GM18517 (cell line): ENCODE results near the gene MESP2.

Experiments used
- ATAC-seq: cut with Tn5 transposase; IDR thresholded peaks from one replicate; pipeline ENCODE4 v1.9.1; 2021; ENCODE audit warnings: mild to moderate bottlenecking, moderate library complexity; ENCODE audit not compliant: unreplicated experiment

MESP2 gene

DNA sequence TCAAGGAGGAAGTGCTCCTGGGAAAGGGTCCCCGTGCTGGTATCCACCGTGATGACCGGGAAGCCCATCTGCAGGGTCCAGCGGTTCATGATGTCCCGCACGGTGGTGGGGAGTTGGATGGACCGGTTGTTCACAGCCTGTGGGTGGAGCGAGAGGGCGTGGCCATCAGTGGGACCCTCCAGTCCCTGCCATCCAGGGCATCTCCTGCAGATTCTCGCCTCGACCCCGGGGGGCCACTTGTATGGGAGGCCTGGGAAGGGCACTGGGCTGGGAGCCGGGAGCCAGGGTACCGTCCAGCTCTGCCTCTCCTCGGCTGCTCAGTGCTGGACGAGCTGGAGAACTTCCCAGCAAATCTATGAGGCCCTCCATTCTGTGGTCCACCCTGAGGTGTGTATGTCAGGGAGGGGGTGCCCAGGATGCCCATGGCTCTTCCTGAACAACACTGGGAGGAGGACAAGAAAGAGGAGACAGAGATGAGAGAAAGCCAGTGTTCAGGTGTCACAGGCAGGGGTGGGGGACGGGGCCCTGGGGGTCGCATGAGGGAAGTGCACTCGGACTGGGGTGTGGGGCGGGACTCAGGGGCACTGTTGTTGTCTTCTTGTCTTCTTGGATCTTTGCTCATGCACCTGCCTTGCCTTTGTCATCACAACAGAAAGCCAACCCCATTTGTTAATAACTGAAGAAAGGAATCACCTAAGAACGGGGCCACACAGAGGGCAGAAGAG lies 25.5 kb downstream of the MESP2 start:
- no peak for ATAC-seq

DNA sequence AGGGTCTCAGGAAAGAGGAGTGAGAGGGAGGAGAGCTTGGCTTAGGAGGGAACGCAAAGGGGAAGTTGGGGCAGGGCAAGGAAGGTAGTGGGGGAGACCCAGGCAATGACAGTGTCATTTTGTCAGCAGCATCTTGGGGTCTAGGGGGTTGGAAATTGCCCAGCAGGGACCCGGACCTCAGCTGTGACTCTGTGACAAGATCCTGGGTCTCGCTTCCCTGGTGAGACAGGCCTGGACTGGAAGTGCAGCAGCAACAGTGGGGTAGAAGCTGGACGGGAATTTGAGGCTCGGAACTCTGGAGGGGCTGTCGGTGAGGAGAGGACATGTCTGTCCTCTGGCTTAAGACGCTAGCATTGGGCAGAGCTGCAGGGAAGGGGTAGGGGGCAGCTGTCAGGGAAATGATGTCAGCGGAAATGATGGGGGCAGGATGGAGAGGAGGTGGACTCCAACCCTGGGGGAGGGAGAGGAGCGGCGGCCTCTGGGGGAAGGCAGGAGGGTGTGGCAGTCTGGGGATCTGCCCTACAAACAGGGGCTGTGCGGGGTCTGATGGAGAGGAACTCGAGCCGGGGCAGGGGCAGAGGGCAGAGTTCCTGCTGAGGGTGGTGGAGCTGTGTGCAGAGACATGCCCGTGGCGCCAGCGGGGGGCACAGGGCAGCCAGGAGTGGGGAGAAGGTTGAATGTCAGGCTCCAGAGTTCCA lies 26.2 kb downstream of the MESP2 start:
- ATAC-seq = no peak

DNA sequence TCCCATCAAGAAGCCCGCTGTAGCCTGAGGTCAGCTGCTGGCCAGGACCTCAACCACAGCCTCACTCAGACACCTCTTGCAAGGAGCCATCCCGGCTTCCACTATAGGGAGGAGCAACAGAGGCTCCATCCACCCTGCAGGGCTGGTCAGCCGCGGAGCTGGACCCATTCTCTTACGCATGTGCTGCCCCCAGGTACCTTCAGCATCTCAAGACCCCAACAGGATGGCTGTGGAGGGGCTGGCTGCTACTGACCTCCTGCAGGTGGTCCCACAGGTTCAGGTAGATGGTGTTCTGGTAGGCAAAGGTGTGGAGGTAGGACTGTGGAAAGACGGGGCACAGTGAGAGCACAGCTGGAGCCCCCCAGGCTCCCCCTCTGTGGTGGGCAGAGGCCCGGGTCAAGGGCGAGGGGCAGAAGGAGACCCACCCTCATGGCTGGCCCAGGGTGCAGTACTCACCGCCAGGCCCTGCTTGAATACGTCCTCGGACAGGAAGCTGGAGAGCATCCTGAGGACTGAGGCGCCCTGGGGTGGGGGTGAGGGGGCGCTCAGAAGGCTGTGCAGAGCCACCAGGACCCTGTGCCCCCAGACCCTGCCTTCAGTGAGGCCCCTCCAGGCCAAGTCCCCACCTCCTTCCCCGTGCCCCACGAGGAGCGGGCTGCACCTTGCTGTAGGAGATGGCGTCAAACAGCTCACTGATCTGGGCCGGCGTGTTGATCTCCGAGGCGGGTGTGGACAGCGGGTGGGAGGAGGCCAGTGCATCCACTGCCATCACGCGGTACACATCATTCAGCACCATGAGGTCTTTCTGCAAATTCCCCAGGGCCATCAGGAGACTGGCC lies 27.1 kb downstream of the MESP2 start:
- ATAC-seq = no peak

DNA sequence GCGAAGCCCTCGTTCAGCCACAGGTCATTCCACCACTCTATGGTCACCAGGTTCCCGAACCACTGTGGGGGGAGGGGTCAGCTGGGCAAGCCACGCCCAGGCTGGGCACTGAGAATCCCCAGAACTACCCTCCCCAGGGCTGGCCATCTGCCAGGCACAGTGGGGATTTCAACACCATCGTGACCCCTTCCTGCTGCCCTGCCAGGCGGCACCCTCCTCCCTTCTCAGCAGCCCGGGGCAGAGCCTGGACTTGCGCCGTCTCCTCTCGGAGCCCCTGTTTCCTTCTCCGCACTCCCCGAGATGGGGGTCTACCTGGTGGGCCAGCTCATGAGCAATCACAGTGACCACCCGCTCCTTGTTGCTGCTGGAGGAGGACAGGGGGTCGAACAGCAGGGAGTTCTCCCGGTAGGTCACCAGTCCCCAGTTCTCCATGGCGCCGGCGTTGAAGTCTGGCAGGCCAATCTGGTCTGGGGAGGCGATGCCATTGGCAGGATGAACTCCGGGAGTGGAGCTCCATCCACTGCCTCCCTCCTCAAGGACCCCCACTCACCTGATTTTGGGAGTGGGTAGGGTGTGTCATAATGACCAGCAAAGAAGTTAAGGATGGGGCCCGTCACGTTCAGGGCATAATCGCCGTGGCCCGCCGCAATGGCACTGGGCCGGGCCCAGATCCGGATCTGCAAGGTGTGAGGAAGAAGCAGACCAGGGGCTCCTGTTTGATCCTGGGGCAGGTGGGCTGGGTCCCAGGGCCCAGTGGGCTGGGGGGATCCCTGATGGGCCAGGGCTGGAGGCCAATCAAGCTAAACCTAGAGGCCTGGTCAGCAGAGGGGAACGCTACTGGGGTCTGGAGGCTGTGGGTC lies 28.0 kb downstream of the MESP2 start:
- ATAC-seq = no peak

DNA sequence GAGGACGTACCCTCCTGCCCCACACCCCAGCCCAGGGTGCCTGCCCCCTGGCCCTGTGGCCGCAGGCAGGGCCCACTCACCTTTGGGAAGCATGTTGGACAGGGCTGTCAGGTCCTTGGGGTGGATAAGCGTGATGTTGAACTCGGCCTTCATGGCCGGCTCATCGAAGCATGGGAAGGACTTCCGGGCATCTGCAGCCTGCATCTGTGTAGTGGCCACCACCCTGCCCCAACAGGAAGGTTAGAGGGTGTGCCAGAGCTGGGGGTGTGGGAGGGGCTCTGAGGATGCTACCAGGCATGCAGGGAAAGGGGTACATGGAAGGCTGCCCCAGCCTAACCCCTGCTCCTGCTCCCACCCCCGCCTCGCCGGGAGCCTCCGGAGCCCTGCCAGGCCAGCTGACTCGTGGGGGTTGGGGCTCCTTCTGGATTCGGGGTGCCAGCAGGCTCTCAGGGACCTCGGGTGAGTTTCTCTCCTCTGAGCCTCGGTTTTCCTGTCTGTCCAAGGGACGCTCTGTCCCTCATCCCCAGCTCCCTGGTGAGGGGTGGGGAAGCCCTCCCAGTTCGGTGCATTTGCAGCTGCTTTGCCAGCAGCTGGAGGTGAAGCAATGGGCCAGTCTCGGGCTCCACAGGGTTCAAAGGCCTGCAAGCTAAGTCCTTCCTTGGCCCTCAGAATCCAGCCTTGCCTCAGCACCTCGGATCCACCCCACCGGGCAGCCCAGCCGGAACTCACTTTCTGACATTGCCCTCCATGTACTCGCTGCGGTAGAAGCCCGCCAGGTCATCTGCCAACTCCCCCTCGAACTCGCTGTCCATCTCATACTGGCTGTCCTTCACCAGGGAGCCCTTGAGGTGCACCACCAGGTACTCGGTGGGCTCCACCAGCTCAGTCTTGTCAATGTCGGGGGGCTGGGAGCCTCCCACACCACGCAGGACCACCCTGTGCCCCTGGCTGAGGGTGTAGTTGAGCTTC lies 29.4 kb downstream of the MESP2 start:
- ATAC-seq = no peak

DNA sequence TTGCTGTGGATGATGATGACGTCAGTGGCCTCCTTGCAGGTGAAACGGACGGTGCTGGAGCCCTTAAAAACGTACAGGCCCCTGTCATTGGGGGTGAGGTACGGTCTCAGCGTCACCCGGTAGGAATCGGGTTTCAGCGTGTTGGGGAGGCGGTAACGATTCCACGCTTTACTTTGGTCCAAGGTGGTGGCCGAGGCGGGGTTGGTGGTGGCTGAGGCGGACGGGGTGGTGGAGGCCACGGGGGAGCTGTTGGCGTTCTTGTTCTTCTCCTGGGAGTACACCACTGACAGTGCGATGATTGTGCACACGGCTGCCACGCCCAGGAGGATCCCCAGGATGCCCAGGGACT lies 30.1 kb downstream of the MESP2 start:
- no peak for ATAC-seq

DNA sequence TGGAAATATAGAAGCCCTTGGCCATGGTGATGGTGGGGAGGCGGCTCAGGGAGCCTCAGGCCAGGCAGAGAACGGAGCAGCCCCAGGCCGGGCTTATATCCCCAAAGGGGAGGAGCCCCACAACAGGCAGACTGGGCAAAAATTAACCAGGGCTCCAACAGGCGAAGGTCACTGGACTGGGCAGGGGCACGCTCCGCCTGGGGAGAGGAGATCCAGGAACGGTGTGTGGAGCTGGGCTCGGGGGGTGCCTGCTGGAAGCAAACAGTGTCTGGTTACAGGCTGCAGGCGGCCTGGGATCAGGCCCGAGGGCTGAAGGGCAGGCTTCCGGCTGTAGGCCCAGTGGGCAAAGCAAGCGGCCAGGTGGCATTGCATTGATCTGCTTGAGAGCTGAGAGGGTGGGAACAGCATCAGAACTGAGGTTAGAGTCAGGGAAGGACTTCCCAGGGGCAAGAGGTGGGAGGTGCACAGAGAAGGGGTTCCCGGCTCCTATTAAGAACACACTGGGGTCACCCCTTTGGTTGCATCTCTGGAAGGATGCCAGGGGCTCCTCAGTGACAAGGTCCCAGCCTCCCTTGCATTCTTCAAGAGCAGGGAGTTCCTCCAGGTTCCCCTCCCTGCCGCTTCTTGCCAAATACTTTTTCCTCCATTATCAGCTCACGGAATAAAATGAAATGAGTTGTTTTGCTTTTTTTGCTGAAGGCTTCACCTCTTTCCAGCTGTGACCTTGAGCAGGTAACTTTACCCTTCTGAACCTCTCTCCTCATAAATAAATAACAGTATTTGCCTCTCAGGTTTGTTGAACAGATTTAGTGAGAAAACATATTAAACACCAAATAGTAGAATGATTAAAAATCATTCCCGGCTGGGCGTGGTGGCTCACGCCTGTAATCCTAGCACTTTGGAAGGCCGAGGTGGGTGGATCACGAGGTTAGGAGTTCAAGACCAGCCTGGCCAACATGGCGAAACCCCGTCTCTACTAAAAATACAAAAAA lies 30.7 kb downstream of the MESP2 start:
- ATAC-seq = no peak

DNA sequence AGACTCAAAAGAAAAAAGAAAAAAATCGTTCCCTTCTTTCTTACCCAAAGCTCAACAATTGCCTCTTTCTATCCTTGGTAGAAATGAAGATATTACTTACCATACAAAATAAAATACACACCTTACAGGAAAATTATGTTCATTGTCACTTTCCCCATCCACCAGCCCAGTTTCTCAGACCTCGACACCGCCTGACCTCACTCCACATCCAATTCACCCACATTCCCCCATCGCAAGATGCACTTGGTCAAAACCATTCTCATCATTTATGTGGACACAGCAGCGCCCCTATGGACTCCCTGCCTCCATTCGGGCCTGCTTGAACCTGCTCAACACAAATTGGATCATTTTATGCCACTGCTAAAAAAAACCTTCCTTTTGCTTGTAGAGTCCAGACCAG lies 31.6 kb downstream of the MESP2 start:
- no peak for ATAC-seq

DNA sequence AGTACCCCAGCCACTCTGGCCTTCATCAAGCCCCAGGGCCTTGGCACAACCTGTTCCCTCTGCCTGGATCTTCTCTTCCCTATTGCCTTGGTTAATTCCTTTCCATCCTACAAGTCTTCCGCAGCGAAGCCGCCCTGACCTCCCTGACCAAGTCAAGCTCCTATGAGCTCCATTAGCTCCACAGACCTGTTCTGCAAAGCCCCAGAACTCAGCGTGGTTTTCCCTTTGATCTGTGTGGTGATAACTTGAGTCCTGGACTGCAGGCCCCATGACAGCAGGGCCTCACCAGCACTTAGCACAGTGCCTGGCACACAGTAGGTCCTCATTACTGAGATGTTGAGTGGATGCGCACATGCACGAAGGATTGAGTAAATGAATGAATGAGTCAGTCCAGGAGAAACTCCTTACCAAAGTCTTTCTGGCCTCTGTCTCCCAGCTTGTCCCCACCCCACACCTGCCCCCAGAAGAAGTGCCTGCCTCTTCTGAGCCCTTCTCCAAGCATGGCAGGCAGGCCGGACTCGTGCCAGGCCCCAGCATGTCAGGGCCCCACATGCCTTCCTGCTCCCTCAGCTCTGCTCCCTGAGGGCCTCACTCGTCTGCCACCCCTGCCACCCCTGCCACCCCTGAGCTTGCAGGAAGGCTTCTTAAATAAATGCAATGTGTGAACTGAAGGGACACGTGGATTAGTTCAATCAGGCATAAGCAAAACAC lies 32.2 kb downstream of the MESP2 start:
- no peak for ATAC-seq

DNA sequence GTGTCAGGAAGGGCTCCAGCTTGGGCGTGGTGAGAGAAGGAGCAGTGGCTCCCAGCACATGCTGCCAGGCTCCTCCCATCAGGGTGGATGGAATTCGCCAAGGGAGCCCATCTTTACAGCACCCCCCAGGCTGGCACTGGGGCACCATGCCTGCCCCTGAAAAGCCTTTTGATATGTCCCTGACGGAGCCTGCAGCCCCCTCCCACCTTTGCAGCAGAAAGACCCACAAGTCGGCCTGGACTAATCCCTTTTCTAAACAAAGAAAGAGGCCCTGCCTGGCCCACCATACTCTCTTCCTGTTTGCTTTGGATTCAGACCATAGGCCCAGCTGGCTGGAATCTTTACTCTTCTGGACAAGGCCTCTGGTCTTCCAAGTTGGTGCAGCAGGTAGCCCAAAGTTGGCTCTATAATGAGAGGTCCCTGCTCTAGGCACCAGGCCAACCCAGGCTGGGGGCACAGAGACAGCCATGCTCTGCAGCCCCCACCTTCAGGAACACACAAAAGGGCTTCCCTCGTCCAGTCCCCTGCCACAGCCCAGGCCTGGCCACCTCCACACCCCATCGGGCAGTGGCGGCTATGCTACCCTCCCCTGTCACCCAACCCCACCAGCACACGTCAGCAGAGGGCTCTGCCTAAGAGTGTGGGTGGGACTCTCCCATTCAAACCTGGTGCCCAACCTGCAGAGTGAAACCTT lies 33.1 kb downstream of the MESP2 start:
- ATAC-seq = no peak

DNA sequence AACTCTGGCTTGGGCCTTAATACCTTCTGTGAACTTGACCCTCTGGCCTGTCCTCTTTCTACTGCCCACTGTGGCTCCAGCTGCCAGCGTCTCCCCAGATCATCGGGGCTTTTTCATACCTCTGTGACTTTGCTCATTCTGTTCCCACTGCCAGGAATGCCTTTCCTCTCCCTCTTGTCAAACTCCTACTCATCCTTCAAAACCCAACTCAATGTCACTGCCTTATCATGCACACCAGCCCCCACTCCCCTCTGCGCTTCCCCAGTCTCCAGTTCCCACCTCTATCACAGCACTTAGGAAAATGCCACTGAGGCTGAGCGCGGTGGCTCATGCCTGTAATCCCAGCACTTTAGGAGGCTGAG lies 33.6 kb downstream of the MESP2 start:
- no peak for ATAC-seq

DNA sequence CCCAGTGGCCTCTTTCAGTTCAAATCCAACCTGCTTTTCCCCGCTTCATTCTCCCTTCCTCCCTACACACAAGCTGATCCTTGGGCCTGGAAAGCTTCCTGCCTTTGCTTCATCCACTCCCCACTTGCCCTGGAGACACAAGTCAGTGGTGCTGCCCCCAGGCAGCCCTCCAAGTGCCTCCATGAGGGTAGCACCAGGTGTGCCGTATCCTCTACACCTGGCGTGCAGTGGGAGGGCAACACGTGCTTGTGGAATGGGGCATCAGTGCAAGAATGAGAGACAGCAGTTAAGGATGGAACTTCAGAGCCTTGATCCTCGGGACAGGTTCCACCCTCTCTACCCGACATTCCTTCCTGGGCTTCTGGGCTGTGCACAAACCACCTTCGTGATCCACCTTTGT lies 34.7 kb downstream of the MESP2 start:
- ATAC-seq = no peak

DNA sequence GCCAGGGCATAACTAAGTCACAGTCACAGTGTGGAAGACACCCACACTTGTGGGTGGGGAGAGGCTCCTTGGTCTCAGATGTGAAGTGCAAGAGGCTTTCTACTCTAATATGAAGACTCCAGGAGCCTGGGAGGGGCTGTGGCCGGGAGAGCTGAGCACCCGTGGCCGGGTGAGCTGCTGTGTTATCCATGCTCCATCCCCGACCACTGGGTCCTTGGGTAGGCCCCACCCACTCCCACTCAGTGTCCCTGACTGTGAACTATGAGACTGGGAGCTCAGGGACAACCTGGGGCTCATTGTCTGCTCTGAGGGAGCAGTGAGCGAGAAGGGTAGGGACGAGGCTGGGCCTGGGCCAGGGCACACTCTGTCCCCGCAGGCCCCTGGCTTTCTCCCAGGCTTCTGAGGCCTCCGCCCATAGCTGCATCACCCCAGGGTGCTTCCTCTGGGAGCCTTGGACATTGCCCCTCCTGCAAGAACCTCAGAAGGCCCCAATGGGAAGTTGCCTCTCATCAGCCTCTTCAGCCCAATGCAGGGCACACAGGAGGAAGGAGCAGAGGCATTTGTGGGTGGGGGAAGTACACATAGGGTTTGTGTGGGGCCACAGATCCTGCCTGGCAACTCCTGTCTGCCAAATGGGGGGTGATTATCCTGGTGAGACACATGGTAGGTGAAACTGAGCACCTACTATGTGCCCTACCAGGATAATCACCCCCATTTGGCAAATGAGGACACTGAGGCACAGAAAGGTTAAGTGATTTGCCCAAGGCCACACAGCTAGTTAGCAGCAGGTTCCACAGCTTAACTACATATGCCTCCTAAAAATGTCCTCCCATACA lies 36.1 kb downstream of the MESP2 start:
- no peak for ATAC-seq

DNA sequence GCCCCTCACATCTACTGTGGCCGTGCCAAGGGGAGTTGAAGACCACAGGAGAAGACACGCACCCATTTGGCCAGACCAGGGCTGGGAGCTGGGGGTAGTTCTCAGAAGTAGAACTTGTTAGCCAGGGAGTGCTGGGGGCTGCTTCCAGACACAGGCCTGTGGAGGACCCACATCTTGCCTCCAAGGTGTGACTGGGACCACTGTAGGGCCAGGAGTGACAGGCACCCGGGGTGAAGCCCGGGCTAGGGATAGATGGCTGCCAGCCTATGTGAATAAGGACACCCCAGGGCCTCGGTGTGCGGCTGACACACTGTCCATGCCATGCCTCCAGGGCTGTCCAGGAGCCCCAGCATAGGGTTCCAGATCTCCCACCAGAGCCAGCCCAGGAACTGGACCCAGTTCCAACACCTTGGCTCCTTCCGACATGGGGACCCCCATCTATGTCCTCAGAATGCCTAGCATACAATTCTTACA lies 36.8 kb downstream of the MESP2 start:
- ATAC-seq = no peak

DNA sequence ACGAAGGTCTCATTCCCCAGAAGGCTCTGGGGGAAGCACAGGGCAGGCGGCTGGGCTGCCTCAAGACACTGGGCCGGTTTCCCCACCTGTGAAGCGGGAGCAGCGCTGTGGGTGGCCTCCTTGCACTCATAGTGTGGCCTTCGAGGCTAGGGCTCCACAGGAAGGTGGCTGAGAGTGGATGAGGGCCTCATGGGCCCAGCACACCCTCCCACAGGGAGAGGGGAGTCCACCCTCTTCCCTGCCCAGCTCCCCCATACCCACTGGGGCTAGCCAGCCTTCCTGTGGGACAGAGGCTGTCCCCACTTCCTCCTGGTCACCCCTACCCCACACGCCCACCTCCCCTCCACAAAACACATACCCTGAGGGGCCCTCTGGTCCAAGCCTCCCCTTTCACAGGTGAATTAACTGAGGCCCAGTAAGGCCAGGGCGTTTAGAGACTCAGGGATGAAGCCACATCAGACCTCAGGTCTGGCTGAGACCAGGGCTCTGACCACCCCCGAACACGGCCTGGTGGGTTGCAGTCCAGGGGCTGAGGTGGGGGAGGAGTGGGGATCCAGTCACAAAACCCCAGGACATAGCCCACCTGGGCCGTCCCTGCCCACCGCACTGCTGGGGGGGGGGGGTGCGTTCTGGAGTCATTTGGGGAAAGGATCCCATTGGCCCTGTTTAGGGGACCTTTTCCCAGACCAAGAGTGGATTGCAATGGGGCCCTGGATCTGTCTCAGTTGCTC lies 37.4 kb downstream of the MESP2 start:
- no peak for ATAC-seq
